Transverse colon (tissue), 4 donors: ENCODE measurements around the gene DNASE1L3. TPM values are rescaled to one million over a fixed set of nuclear protein-coding genes. Genes with fewer than 3 reads are reported as not detected.

Source experiments
- DNase-seq: peaks from one replicate; pipeline ENCODE4 v3.0.0-alpha.2; 2019
- H3K27ac ChIP-seq, 4 donors: fragments of 200-600 bp; sonication (generic); 2 replicates each; pipeline ENCODE4 v1.5.1; 2016 to 2018; ENCODE audit warnings: inconsistent platforms in 4 of 4
- H3K27me3 ChIP-seq: fragments of 200-600 bp; sonication (generic); 2 replicates; pipeline ENCODE4 v1.5.1; 2017; ENCODE audit warnings: inconsistent platforms
- H3K36me3 ChIP-seq, 4 donors: fragments of 200-600 bp; sonication (generic); 2 replicates each; pipeline ENCODE4 v1.5.1; 2017 to 2019; ENCODE audit warnings: inconsistent platforms in 4 of 4
- H3K4me1 ChIP-seq, 4 donors: fragments of 200-600 bp; sonication (generic); 2 replicates each; pipeline ENCODE4 v1.5.1; 2017 to 2020; ENCODE audit warnings: inconsistent platforms in 4 of 4
- H3K4me3 ChIP-seq, 4 donors: fragments of 200-600 bp; sonication (generic); 1 replicate in 1 of 4; 2 replicates in 3 of 4; pipeline versions ENCODE4 v1.5.1 to v1.6.1; 2017 to 2019; ENCODE audit warnings: inconsistent platforms in 4 of 4
- H3K9me3 ChIP-seq, 2 donors: fragments of 200-600 bp; sonication (generic); 2 replicates each; pipeline ENCODE4 v1.5.1; 2017 to 2019; ENCODE audit warnings: inconsistent platforms in 2 of 2
- CTCF ChIP-seq, 5 experiments: fragments of 200-600 bp in 3 of 5; fragments of 450-650 bp in 2 of 5; sonication (generic) in 3 of 5; IDR thresholded peaks; 1 replicate in 2 of 5; 2 replicates in 3 of 5; pipeline ENCODE4 v1.5.1; 2016 to 2017; ENCODE audit warnings: antibody characterized with exemption in 5 of 5, inconsistent platforms in 3 of 5, mild to moderate bottlenecking in 2 of 5, moderate library complexity in 1 of 5
- EP300 ChIP-seq: sonication (generic); formaldehyde crosslinking; IDR thresholded peaks from one replicate; pipeline ENCODE4 v1.6.1; 2017; ENCODE audit warnings: antibody characterized with exemption, low read depth
- POLR2A ChIP-seq: fragments of 450-650 bp; IDR thresholded peaks from one replicate; pipeline ENCODE4 v1.6.1; 2016; ENCODE audit warnings: antibody characterized with exemption, mild to moderate bottlenecking, moderate library complexity
- POLR2AphosphoS5 ChIP-seq, 3 donors: sonication (generic); formaldehyde crosslinking; IDR thresholded peaks; one replicate each; pipeline ENCODE4 v1.6.1; 2016; ENCODE audit warnings: antibody characterized with exemption in 3 of 3
- WGBS, 2 donors: methylation state at CpG; one replicate each; pipeline ENCODE4 v1.1.5; 2018; ENCODE audit warnings: low coverage in 1 of 2; 5-methylcytosine and 5-hydroxymethylcytosine counted together
- in situ Hi-C, 4 donors: fragments of 200-750 bp; cut with MboI; loops; one replicate each; pipeline versions ENCODE4 v1.15.0 to v1.15.1; 2017; ENCODE audit warnings: low sequenced_read_pairs in 3 of 4, low pct_ligation_motif_present in 1 of 4, low pct_unique_long_range_greater_than_20kb in 1 of 4
- intact Hi-C: fragments of 100-400 bp; cut with DNase I; formaldehyde crosslinking; loops from one replicate; pipeline ENCODE4 v1.15.1; 2023; ENCODE audit warnings: low total_unique reads
- total RNA-seq, 4 donors: library from RNA; depleted of rRNA; stranded (reverse); fragments of >200 nt; gene quantifications; one replicate each; pipeline ENCODE4 v1.1.0, GENCODE V29; 2016

The DNASE1L3 gene
- total RNA-seq, result 1 to 10 TPM; 1.9 to 6.8 (median 3.6) TPM

- no peak for DNase-seq
- no peak within 1 kb of the TSS for H3K27ac ChIP-seq
- TF ChIP-seq CTCF (IDR thresholded peaks at IDR 0.05) (no peak), POLR2A (no peak), POLR2AphosphoS5 (IDR thresholded peaks at IDR 0.05) (no peak), EP300 (no peak)
Measured at GRCh38 chr3:58210761-58211460, at the start of gene DNASE1L3. TSS of gene DNASE1L3 (minus strand) at chr3:58210972. CDS start at chr3:58210906, 66 bp downstream.

GRCh38 chr3:58260261-58260731 lies 49.5 kb upstream of the DNASE1L3 start:
- TF ChIP-seq CTCF (IDR thresholded peaks at IDR 0.05) (no peak), POLR2A (no peak), POLR2AphosphoS5 (IDR thresholded peaks at IDR 0.05) (no peak), EP300 (no peak)
- no peak overlapping the region for H3K4me3 ChIP-seq
- no peak overlapping the region for H3K27ac ChIP-seq
- no peaks in the 10 kb centered on the region for H3K27me3 ChIP-seq
- H3K36me3 ChIP-seq, result peaks cover 0 to 12% (median 6%) of the 10 kb centered on the region in 4 donors
- intact Hi-C loops (no loop called here), in situ Hi-C loops (no loop called here)
- DNase-seq, result no peak
- 75 to 83% methylated on average over 2 to 6 of the region's 6 CpGs for WGBS, 2 donors
- no peaks in the 10 kb centered on the region for H3K9me3 ChIP-seq
- no peaks in the 10 kb centered on the region for H3K4me1 ChIP-seq

More at GRCh38 chr3:58210761-58211460, at the start of gene DNASE1L3:
- Histone ChIP-seq H3K36me3 (no peaks in the 10 kb centered on the region), H3K4me3 (no peak within 1 kb of the TSS), H3K9me3 (no peaks in the 10 kb centered on the region), H3K4me1 (no peaks in the 10 kb centered on the region), H3K27me3 (no peaks in the 10 kb centered on the region)
- WGBS, 2 donors, result 84% methylated on average over 4 to 14 of the region's 14 CpGs
- in situ Hi-C loops, result no loop called here
- intact Hi-C loops, result no loop called here

GRCh38 chr3:58258392-58259055 lies 47.8 kb upstream of the DNASE1L3 start:
- H3K9me3 ChIP-seq, result no peaks in the 10 kb centered on the region
- intact Hi-C loops, result no loop called here
- no peak for TF ChIP-seq POLR2A
- no peak for TF ChIP-seq EP300
- WGBS, 2 donors, result 90% methylated on average over 8 to 10 of the region's 10 CpGs
- H3K27me3 ChIP-seq, result no peaks in the 10 kb centered on the region
- H3K36me3 ChIP-seq, result peaks cover 0 to 12% (median 6%) of the 10 kb centered on the region in 4 donors
- H3K4me3 ChIP-seq, result no peak overlapping the region
- no peak overlapping the region for H3K27ac ChIP-seq
- H3K4me1 ChIP-seq, result peaks cover 0 to 11% (median 7%) of the 10 kb centered on the region in 4 donors
- DNase-seq, result no peak
- in situ Hi-C loops, result no loop called here

DNA sequence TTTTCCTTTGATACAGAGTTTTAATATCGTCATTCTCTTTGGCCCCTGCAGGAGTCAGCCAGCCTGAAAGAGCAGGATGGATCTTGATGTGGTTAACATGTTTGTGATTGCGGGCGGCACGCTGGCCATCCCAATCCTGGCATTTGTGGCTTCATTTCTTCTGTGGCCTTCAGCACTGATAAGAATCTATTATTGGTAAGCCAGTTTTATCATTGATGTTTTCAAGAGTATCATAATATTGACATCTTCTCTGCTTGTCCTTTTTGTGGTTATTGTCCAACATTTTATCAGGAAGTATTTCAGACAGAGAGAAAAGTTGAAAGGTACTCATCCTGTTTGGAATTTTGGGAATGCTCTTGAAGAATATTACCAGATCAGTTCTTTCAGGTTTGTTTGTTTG lies 45.7 kb upstream of the DNASE1L3 start:
- intact Hi-C loops, result no loop called here
- 78 to 100% methylated on average over 1 to 4 of the region's 4 CpGs for WGBS, 2 donors

More for the DNA sequence above, 45.7 kb upstream of the DNASE1L3 start:
- DNase-seq, result no peak
- H3K36me3 ChIP-seq, result peaks cover 0 to 12% (median 6%) of the 10 kb centered on the region in 4 donors
- no peak for TF ChIP-seq POLR2A
- no peak for TF ChIP-seq CTCF (IDR thresholded peaks at IDR 0.05)
- TF ChIP-seq POLR2AphosphoS5 (IDR thresholded peaks at IDR 0.05), result no peak
- TF ChIP-seq EP300, result no peak
- no peak overlapping the region for H3K4me3 ChIP-seq
- no peaks in the 10 kb centered on the region for H3K27me3 ChIP-seq
- in situ Hi-C loops, result no loop called here
- no peaks in the 10 kb centered on the region for H3K9me3 ChIP-seq
- H3K27ac ChIP-seq, result no peak overlapping the region
- peaks cover 7 to 30% (median 24%) of the 10 kb centered on the region in 4 donors for H3K4me1 ChIP-seq
